Activated CD8-positive, alpha-beta memory T cell treated with anti-CD3 and anti-CD28 coated beads, Interleukin-2, amount 50 U/mL, for 48 hours (primary cell): ENCODE results near the gene SNAPIN.

Experiments
- DNase-seq: peaks from one replicate; pipeline ENCODE4 v3.0.0-alpha.2; 2020

The SNAPIN gene

GRCh38 chr1:153680120-153680403 lies 21.6 kb downstream of the SNAPIN start:
- DNase-seq, result no peak

GRCh38 chr1:153682730-153683129 lies 24.2 kb downstream of the SNAPIN start:
- no peak for DNase-seq

GRCh38 chr1:153683854-153684253 lies 25.4 kb downstream of the SNAPIN start:
- DNase-seq, result no peak

- DNase-seq, result no peak
Observed at GRCh38 chr1:153684892-153685291, 26.4 kb downstream of the SNAPIN start.

GRCh38 chr1:153685544-153686340 lies 27.2 kb downstream of the SNAPIN start:
- DNase-seq, result no peak

- DNase-seq, result no peak
Observed at GRCh38 chr1:153687346-153688125, 29.0 kb downstream of the SNAPIN start.

- no peak for DNase-seq
Observed at GRCh38 chr1:153688276-153688675, 29.8 kb downstream of the SNAPIN start.

GRCh38 chr1:153688736-153689328 lies 30.3 kb downstream of the SNAPIN start:
- no peak for DNase-seq

GRCh38 chr1:153693466-153693865 lies 35.0 kb downstream of the SNAPIN start:
- DNase-seq, result no peak

GRCh38 chr1:153696741-153697140 lies 38.2 kb downstream of the SNAPIN start:
- DNase-seq, result no peak

GRCh38 chr1:153697191-153698019 lies 38.9 kb downstream of the SNAPIN start:
- DNase-seq, result no peak

GRCh38 chr1:153698020-153698922 lies 39.8 kb downstream of the SNAPIN start:
- no peak for DNase-seq

- no peak for DNase-seq
Observed at GRCh38 chr1:153698923-153699714, 40.6 kb downstream of the SNAPIN start.

GRCh38 chr1:153699768-153700167 lies 41.3 kb downstream of the SNAPIN start:
- DNase-seq, result no peak

GRCh38 chr1:153705484-153705883 lies 47.0 kb downstream of the SNAPIN start:
- DNase-seq, result no peak

GRCh38 chr1:153711026-153711425 lies 52.5 kb downstream of the SNAPIN start:
- DNase-seq, result no peak
